NCI-H1092 treated with DMSO at 0.1 percent for 48 hours (cell line): ENCODE measurements around the gene ZNF785.
"Not testable (repeated sequence)": the region's sequence is repeated elsewhere in the genome, so short reads cannot be mapped to it uniquely, and the experiment has no call there.

Experiments
- DNase-seq: peaks from one replicate; lab custom pipeline; 2025; lab: John Stamatoyannopoulos, UW

The ZNF785 gene

DNA sequence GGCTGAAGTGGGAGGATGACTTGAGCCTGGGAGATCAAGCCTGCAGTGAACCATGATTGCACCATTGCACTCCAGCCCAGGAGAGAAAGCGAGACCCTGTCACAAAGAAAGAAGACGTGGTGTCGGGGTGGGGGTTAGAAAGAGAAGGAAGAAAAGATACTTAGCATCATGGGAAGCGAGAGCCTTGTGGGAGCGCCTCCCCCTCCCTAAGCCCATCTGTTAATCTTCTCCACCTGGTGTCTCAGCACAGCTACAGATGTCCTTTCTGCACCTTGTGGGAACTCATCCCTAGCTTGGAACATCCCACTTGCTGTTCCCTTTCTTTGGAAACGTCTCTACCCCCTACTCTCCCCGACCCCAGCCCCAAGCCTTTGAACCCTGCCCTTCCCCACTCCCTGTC is 20.0 kb downstream of the ZNF785 start:
- DNase-seq: no peak

GRCh38 chr16:30562021-30562420 is 23.5 kb downstream of the ZNF785 start:
- no peak for DNase-seq

- DNase-seq: peak; percentile 54
Observed at GRCh38 chr16:30561089-30561816, 24.2 kb downstream of the ZNF785 start.

- DNase-seq: no peak
Observed at GRCh38 chr16:30559690-30560089, 25.8 kb downstream of the ZNF785 start.

GRCh38 chr16:30558789-30559377 is 26.6 kb downstream of the ZNF785 start:
- DNase-seq: no peak

DNA sequence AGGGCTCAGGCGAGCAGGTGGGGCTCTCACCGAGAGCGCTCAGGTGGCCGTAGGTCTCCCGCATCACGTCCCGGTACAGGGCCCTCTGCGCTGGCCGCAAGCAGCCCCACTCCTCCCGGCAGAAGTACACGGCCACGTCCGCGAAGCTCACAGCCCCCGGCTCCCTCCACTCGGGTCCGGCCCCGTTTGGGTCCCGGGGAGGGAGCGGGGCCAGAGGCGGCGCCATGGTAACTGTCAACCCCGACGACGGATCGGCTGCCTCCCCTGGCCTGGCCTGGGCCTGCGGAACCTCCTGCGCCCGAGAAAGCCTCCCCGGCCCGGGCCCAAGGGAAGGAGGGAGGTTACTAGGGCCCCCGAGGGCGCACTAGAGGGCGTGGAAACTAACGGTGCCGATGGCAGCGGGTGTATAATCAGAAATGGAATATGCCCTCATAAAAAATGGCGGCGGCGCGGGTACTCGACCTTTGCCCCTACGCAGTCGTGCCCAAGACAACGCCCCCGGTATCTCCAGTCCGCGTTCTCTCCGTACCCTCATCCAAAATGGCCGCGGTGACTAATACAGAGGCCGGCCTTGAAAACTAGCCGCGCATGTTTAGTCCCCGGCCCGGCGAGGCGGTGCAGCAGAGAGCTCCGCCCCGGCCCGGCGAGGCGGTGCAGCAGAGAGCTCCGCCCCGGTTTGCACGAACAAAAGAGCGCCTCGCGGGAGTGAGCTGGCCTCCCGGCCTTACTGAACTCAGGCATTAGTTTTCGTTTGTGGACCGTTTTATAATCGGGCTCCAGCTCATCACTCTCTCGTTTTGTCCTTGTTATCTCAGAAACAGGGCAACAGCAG is 27.3 kb downstream of the ZNF785 start, which contains the start of gene ZNF764:
TSS of gene ZNF764 (minus strand) at position 418 of the 832 bp plus-strand sequence. CDS start at position 226, 192 bp downstream.
- DNase-seq: peak; percentile 98

DNA sequence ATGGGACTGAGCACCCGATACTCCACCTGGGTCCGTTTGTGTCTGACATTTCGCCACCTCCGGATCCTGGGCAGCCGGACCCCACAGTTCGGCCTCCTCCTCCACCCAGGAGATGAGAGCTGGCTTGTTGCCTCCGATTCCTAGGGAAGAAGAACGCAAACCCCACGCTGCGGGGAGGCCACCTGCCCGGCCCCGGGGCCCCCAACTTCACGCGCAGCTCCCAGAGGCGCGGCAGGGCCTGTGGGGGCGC is 27.9 kb downstream of the ZNF785 start:
- peak; percentile 48 for DNase-seq

DNA sequence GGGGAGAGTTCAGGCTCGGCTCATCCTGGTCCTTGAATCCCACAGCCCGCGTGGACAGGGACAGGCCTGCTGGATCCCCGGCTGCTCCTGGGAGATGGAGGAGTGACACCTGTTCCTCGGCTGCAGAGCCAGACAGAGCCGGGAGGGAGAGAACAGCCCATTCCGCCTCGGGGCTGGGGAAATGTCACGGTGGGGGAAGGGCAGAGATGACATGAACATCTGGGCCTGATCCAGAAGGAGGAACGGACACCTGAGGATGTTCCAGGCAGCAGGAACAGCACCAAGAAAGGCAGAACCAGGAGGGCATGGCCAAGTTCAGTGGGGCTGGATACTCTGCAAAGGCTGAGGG is 29.4 kb downstream of the ZNF785 start:
- no peak for DNase-seq

DNA sequence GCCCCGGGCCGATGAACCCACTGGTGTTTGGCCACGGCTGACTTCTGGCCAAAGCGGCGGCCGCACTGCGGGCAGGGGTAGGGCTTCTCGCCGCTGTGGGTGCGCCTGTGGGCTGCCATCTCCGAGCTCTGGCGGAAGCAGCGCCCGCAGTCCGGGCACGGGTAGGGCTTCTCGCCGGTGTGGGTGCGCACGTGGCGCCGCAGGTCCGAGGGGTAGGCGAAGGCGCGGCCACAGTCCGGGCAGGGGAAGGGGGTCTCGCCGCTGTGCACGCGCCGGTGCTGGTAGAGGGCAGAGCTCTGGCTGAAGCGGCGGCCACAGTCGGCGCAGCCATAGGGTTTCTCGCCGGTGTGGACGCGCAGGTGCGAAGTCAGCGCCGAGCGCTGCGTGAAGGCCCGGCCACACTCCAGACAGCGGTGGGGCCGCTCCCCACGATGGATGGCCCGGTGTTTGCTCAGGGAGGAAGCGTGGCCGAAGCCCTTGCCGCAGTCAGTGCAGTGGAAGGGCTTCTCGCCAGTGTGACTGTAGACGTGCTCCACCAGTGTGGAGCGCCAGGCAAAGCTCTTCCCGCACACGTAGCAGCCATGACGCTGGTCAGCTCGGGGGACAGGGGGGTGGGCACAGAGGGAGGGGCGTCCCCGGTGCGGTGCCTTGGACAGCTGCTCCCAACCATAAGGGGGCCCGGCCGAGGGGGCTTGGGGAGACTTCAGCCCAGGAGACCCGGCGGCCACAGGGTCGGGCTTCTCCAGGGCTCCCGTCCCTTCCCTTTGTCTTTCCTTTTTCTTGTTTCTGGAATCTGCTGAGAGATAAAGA is 30.0 kb downstream of the ZNF785 start:
- DNase-seq: no peak

GRCh38 chr16:30554557-30555314 is 30.8 kb downstream of the ZNF785 start:
- no peak for DNase-seq

DNA sequence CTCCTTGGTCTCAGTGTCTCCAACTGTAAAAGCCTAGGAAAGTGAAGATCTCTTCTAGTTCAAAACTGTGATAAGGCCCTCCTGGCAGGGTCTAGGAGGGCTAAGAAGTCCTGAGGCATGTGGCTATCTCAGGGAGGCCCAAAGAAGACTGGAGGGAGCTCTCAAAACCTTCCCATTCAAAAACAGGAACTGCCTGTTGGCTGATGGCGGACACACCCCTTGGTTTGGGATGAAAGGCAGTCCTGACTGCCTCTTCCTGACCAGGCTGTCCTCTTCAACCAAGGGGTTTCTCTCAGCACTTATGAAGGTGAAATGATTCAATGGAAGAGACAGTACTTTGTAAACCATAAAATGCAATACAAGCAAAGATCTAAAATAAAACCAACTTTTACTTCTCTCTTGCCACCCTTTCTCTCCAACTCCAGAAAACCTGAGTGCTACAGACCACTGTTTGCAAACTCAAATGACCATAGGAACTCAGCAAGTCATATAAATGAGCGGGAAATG is 32.1 kb downstream of the ZNF785 start:
- DNase-seq: no peak

DNA sequence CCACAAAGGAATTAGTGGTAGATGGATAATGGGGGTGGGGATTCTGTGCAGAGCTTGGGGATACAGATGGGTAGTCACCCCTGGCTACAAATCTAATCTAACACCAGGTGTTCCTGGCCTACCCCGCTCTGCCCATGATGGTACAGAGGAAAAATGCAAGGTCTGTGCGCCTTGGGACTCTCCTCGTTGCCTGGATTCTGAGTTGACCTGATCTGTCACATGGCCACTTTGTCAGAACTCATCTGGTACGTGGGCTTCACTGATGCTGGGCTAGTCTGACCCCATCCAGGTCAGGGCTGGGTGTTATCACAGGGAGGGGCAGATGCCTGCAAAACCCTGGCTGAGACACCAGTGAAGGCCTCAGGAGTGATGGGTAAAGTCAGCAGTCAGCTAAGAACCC is 32.5 kb downstream of the ZNF785 start:
- DNase-seq: no peak

GRCh38 chr16:30551781-30552180 is 33.7 kb downstream of the ZNF785 start:
- no peak for DNase-seq

GRCh38 chr16:30548416-30549253 is 36.9 kb downstream of the ZNF785 start:
- DNase-seq: no peak

DNA sequence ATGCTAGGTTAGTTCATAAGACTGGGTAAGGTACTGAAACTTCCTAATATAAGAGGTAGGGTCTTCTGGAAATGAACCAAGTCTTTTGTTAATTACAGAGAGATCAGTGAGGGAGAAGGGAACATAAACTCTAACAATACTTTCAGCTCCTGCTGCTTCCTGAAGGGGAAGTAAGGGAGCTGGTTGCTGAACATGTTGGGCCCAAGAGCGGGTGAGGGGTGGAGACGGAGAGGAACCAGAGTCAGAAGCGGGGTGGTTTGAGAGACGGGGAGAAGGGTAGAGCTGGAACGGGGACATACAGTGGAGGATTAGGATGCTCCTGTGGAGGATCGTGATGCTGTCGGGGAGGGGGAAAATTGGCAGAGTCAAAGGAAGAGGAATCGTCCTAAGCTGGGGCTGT is 39.4 kb downstream of the ZNF785 start:
- DNase-seq: no peak

- no peak for DNase-seq
Observed at GRCh38 chr16:30543067-30543466, 42.4 kb downstream of the ZNF785 start.

GRCh38 chr16:30541502-30542329 is 43.8 kb downstream of the ZNF785 start:
- DNase-seq: no peak

- DNase-seq: not testable (repeated sequence)
Observed at GRCh38 chr16:30540916-30541464, 44.5 kb downstream of the ZNF785 start.

- not testable (repeated sequence) for DNase-seq
Observed at GRCh38 chr16:30539986-30540526, 45.4 kb downstream of the ZNF785 start.
